Gastrocnemius medialis (tissue), 4 donors: ENCODE data around the gene TSC22D4.

Source experiments
- CTCF ChIP-seq, 5 experiments: fragments of 450-650 bp in 3 of 5; fragments of 200-600 bp in 2 of 5; sonication (generic) in 2 of 5; IDR thresholded peaks in 4 of 5; conservative IDR thresholded peaks in 1 of 5; 1 replicate in 4 of 5; 2 replicates in 1 of 5; pipeline ENCODE4 v1.5.1; 2016 to 2019; ENCODE audit warnings: antibody characterized with exemption in 5 of 5, mild to moderate bottlenecking in 3 of 5, moderate library complexity in 3 of 5
- POLR2A ChIP-seq, 2 donors: fragments of 450-650 bp; IDR thresholded peaks; one replicate each; pipeline ENCODE4 v1.6.1; 2017; ENCODE audit warnings: antibody characterized with exemption in 2 of 2, mild to moderate bottlenecking in 2 of 2, moderate library complexity in 2 of 2

GRCh38 chr7:100457033-100457432, 22.0 kb downstream of the TSC22D4 start:
- TF ChIP-seq CTCF (IDR thresholded peaks at IDR 0.05 in 4 of 5, conservative IDR thresholded peaks at IDR 0.05 in 1 of 5) (no peak), POLR2A (IDR thresholded peaks at IDR 0.05) (no peak)
